Stimulated activated naive CD8-positive, alpha-beta T cell treated with anti-CD3 and anti-CD28 coated beads, Interleukin-15, Interleukin-2, amounts not matched to agents 100 ng/mL and 50 ng/mL, for 24 hours (primary cell): ENCODE measurements around the gene RSKR.
"Not testable (repeated sequence)": the region's sequence is repeated elsewhere in the genome, so short reads cannot be mapped to it uniquely, and the experiment has no call there.

Source experiments
- H3K27ac Mint-ChIP-seq: one replicate; pipeline ENCODE4 v1.8.0; 2021; ENCODE audit warnings: mild to moderate bottlenecking, mixed read lengths
- H3K27me3 Mint-ChIP-seq: one replicate; pipeline ENCODE4 v1.8.0; 2021; ENCODE audit warnings: mixed read lengths
- H3K36me3 Mint-ChIP-seq: one replicate; pipeline ENCODE4 v1.8.0; 2021; ENCODE audit warnings: low read depth, mixed read lengths
- H3K4me1 Mint-ChIP-seq: one replicate; pipeline ENCODE4 v1.8.0; 2021; ENCODE audit warnings: low read depth, mixed read lengths
- H3K4me3 Mint-ChIP-seq: one replicate; pipeline ENCODE4 v1.8.0; 2021; ENCODE audit warnings: mild to moderate bottlenecking, mixed read lengths
- H3K9me3 Mint-ChIP-seq: one replicate; pipeline ENCODE4 v1.8.0; 2021; ENCODE audit warnings: mixed read lengths

The RSKR gene, protein sequence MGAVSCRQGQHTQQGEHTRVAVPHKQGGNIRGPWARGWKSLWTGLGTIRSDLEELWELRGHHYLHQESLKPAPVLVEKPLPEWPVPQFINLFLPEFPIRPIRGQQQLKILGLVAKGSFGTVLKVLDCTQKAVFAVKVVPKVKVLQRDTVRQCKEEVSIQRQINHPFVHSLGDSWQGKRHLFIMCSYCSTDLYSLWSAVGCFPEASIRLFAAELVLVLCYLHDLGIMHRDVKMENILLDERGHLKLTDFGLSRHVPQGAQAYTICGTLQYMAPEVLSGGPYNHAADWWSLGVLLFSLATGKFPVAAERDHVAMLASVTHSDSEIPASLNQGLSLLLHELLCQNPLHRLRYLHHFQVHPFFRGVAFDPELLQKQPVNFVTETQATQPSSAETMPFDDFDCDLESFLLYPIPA

DNA sequence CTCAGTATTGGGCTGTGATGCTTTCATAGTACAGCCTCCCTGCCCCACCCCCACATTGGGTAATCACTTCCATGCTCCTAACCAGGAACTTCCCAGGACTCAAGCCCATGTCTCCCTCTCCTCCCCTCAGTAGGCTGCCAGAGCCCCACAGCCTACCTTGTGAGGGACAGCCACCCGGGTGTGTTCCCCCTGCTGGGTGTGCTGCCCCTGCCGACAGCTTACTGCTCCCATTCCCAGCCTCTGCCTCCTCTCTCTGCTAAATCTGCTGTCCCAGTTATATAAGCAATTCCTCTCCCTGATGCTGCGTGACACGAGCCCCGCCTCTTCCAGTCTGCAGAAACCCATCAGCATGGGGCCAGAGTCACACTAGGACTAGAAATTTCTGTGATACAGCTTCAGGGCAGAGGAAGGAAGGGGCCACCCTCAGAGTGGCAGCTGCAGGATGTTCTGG, at the start of gene RSKR:
RSKR (minus strand) TSS at position 255 of the 451 bp plus-strand sequence; CDS start at position 231, 24 bp downstream.
- Mint-ChIP-seq H3K36me3 (peaks cover 64% of the 10 kb centered on the region), H3K9me3 (no peaks in the 10 kb centered on the region), H3K4me3 (no peak within 1 kb of the TSS), H3K4me1 (no peaks in the 10 kb centered on the region), H3K27ac (peak within 1 kb of the TSS; percentile 18), H3K27me3 (no peaks in the 10 kb centered on the region)

DNA sequence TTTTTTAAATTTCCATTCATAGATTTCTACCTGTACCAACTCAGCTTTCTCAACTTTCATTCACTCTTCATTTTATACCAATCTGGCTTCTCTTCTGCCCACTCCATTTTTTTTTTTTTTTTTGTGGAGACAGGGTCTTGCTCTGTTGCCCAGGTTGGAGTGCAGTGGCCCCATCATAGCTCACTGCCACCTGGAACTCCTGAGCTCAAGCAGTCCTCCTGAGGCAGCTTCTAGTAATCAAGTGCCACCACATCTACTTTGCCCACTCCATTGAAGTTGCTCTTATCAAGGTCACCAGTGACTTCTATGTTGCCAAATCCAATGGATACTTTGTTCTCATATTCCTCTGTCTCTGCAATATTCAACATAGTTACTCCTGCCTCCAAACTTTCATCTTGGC, 49.7 kb upstream of the RSKR start:
- H3K36me3 Mint-ChIP-seq: peaks cover 61% of the 10 kb centered on the region
- peak overlapping the region; percentile 100 for H3K4me3 Mint-ChIP-seq
- H3K9me3 Mint-ChIP-seq: no peaks in the 10 kb centered on the region
- H3K27ac Mint-ChIP-seq: peak overlapping the region; percentile 100
- peaks cover 60% of the 10 kb centered on the region for H3K4me1 Mint-ChIP-seq
- H3K27me3 Mint-ChIP-seq: no peaks in the 10 kb centered on the region

DNA sequence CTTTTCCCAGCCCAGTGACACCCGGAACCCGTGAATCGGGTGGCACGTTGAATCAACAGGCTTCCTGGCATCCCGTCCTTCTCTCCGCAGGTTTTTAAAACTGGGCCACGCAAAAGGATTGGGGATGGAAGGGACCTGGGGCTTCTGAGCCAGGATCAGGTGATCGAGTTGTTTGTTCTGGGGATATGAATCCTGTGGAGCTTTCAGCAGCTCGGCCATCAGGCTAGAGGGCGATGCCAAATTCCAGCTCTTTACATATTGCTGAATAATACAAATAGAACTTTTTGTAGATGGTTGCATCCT, 48.5 kb upstream of the RSKR start:
- peak overlapping the region; percentile 100 for H3K4me3 Mint-ChIP-seq
- peaks cover 55% of the 10 kb centered on the region for H3K4me1 Mint-ChIP-seq
- peaks cover 60% of the 10 kb centered on the region for H3K36me3 Mint-ChIP-seq
- no peaks in the 10 kb centered on the region for H3K9me3 Mint-ChIP-seq
- no peaks in the 10 kb centered on the region for H3K27me3 Mint-ChIP-seq
- peak overlapping the region; percentile 100 for H3K27ac Mint-ChIP-seq

DNA sequence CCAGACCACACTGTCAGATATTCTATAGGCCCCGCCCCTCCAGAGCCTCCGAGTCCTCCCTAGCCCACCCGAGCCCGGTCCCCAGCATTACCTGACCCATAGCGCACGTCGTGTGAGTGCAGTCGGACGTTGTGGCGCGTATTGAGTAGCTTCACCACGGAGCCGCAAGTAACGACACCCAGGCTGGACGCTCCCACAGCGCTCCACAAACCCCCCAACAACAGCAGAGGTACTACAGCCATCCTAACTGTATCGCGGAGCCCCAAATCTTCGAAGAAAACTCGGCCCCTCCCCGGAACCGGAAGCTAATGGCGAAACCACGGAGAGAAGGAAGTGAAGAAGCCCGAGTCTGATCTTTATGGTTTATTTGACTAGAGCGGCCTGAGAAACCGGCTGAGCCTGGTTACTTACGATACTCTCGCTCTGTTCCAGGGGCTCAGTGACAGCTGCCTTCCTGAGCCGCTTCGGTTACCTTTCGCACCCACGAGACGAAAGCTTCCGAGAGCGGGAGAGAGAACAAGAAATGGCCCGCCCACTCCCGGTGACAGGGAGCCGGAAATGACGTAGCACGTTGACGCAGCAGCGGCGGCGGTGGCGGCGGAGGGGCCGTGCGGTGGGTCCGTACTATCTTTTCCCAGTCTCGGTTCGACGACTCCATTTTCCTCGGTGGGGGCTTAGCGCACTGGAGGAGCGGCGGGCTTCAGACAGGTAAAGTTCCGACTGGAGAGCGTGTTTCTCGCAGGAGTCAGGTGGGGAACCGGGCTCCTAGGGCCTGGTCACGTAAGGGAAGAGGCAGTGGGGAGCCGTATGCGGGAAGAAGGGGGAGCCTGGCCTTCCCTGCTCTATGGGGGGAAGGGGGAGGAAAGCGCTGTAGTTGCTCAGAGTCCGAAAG, 47.9 kb upstream of the RSKR start, which contains the start of the genes SDF2 and SUPT6H:
SDF2 (minus strand) TSS at position 272 of the 892 bp plus-strand sequence; CDS start at position 242, 30 bp downstream.
SUPT6H (plus strand) TSS at position 571 of the 892 bp plus-strand sequence. CDS start 11,197 bp downstream, outside the sequence.
- peak within 1 kb of the TSS; percentile 100 for H3K27ac Mint-ChIP-seq
- peaks cover 59% of the 10 kb centered on the region for H3K36me3 Mint-ChIP-seq
- H3K4me1 Mint-ChIP-seq: peaks cover 54% of the 10 kb centered on the region
- no peaks in the 10 kb centered on the region for H3K9me3 Mint-ChIP-seq
- no peaks in the 10 kb centered on the region for H3K27me3 Mint-ChIP-seq
- peak within 1 kb of the TSS; percentile 100 for H3K4me3 Mint-ChIP-seq

DNA sequence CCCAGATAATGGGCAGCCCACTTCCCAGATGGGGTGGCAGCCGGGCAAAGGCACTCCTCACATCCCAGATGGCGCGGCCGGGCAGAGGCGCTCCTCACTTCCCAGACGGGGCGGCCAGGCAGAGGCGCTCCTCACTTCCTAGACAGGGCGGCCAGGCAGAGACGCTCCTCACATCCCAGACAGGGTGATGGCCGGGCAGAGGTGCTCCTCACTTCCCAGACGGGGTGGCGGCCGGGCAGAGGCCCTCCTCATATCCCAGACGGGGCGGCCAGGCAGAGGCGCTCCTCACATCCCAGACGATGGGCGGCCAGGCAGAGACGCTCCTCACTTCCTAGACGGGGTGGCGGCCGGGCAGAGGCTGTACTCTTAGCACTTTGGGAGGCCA, 45.5 kb upstream of the RSKR start:
- Mint-ChIP-seq H3K4me1 (peaks cover 46% of the 10 kb centered on the region), H3K36me3 (peaks cover 55% of the 10 kb centered on the region)
- not testable (repeated sequence) for H3K27ac Mint-ChIP-seq, H3K27me3 Mint-ChIP-seq, H3K4me3 Mint-ChIP-seq, H3K9me3 Mint-ChIP-seq

DNA sequence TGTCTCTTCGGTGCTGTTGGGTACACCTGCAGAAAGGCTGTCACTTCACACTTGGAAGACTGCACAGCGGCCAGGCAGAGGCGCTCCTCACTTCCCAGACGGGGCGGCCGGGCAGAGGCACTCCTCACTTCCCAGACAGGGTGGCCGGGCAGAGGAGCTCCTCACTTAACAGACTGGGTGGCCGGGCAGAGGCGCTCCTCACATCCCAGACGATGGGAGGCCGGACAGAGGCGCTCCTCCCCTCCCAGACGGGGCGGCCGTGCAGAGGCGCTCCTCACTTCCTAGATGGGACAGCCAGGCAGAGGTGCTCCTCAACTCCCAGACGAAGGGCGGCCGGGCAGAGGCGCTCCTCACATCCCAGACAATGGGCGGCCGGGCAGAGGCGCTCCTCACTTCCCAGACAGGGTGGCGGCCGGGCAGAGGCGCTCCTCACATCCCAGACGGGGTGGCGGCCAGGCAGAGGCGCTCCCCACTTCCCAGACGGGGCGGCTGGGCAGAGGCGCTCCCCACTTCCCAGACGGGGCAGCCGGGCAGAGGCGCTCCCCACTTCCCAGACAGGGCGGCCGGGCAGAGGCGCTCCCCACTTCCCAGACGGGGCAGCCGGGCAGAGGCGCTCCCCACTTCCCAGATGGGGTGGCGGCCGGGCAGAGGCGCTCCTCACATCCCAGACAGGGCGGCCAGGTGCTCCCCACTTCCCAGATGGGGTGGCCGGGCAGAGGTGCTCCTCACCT, 44.9 kb upstream of the RSKR start:
- H3K9me3 Mint-ChIP-seq, H3K27me3 Mint-ChIP-seq, H3K27ac Mint-ChIP-seq, H3K4me3 Mint-ChIP-seq: not testable (repeated sequence)
- H3K4me1 Mint-ChIP-seq: peaks cover 40% of the 10 kb centered on the region
- H3K36me3 Mint-ChIP-seq: peaks cover 54% of the 10 kb centered on the region

DNA sequence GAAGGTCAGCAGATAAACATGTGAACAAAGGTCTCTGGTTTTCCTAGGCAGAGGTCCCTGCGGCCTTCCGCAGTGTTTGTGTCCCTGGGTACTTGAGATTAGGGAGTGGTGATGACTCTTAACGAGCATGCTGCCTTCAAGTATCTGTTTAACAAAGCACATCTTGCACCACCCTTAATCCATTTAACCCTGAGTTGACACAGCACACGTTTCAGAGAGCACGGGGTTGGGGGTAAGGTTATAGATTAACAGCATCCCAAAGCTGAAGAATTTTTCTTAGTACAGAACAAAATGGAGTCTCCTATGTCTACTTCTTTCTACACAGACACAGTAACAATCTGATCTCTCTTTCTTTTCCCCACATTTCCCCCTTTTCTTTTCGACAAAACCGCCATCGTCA, 44.4 kb upstream of the RSKR start:
- not testable (repeated sequence) for H3K9me3 Mint-ChIP-seq, H3K27me3 Mint-ChIP-seq, H3K27ac Mint-ChIP-seq, H3K4me3 Mint-ChIP-seq
- peaks cover 48% of the 10 kb centered on the region for H3K36me3 Mint-ChIP-seq
- peaks cover 34% of the 10 kb centered on the region for H3K4me1 Mint-ChIP-seq

DNA sequence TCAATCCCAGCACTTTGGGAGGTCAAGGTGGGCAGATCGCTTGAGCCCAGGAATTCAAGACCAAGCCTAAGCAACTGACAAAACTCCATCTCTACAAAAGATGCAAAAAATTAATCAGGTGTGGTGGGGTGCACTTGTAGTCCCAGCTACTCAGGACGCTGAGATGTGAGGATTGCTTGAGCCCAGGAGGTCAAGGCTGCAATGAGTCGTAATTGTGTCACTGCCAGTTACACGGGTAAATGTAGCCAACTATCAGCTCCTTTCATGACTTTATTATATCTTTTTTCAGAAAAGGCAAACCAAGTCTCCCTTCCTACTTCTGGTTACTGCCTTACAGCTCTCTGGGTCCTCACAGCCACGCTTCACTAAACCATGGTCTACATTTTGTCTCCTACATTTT, 43.8 kb upstream of the RSKR start:
- Mint-ChIP-seq H3K27me3 (no peaks in the 10 kb centered on the region), H3K36me3 (peaks cover 43% of the 10 kb centered on the region), H3K4me3 (no peak overlapping the region), H3K9me3 (no peaks in the 10 kb centered on the region), H3K4me1 (peaks cover 29% of the 10 kb centered on the region), H3K27ac (no peak overlapping the region)

DNA sequence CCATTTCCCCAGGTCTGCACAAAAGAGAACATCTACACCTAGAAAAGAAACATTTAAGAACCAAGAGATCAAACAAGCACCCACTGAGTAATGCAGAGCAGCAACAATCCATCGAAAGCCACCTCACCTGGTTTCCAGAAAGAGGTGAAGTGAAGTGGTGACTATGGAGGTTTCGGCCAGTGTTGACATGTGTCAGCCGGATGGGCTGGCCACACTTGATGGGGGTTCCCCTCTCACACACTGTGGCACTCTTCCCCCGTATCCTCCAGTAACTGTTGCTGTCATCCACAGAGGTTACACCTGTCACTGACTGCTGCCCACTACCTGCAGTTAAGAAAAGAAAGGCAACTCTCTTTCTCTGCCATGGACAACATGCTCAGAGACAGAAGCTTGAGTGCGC, 41.2 kb upstream of the RSKR start:
- no peaks in the 10 kb centered on the region for H3K27me3 Mint-ChIP-seq
- no peaks in the 10 kb centered on the region for H3K9me3 Mint-ChIP-seq
- H3K27ac Mint-ChIP-seq: peak overlapping the region; percentile 20
- H3K4me3 Mint-ChIP-seq: no peak overlapping the region
- peaks cover 12% of the 10 kb centered on the region for H3K4me1 Mint-ChIP-seq
- H3K36me3 Mint-ChIP-seq: peaks cover 33% of the 10 kb centered on the region

DNA sequence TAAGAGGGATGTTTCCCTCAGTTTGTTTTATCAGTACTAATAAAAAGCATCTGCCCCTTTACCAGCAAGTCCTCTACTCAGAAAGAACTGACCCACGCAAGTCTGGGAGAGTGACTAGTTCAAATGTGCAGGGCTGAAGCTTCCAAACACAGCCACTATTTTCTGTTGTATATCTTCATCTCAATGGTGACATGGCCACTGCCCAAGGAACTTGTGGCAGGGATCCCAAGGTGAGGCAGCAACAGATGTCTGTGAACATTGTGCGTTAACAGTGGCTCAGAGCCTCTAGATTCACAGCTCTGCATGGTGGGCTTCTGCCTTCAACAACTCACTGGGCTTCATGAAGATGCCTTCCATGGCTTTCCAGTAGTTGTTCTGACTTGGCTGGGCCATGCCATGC, 34.7 kb upstream of the RSKR start:
- peaks cover 25% of the 10 kb centered on the region for H3K36me3 Mint-ChIP-seq
- H3K27ac Mint-ChIP-seq: no peak overlapping the region
- no peaks in the 10 kb centered on the region for H3K9me3 Mint-ChIP-seq
- no peaks in the 10 kb centered on the region for H3K27me3 Mint-ChIP-seq
- no peak overlapping the region for H3K4me3 Mint-ChIP-seq
- peaks cover 26% of the 10 kb centered on the region for H3K4me1 Mint-ChIP-seq

DNA sequence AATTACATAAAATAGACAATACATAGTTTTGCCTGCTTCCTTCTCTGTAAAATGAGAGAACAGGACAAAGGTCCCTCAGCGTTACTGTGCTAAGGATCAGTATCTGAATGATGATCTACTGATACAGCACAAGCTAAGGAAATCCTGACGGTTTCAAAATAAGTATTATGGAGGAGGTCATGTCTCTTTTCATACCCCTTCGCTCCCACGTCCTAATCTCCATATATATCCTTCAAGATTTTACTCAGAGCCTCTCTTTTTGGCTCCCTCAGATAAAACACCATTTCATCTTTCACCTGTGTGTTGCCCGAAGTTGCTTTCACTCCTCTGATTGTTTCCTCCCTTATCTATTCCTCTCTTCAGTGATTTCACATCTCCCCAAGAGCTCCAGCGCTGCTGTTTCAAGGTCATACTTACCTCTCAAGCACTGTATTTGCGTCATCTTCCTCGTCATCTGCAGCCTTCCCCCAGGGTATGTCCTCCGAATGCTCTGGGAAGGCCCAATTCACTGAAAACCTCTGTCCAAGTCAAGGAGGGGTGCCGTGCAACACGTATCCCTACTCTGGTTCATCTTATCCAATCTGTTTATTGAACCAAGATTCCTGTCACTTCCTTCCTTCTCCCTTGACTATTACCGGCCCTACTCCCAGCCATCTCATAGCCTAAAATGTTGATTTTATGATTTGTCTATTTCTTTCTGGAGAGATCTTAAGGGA, 32.2 kb upstream of the RSKR start:
- peak overlapping the region; percentile 97 for H3K4me3 Mint-ChIP-seq
- H3K36me3 Mint-ChIP-seq: peaks cover 47% of the 10 kb centered on the region
- no peaks in the 10 kb centered on the region for H3K27me3 Mint-ChIP-seq
- peak overlapping the region; percentile 78 for H3K27ac Mint-ChIP-seq
- H3K9me3 Mint-ChIP-seq: no peaks in the 10 kb centered on the region
- peaks cover 38% of the 10 kb centered on the region for H3K4me1 Mint-ChIP-seq

DNA sequence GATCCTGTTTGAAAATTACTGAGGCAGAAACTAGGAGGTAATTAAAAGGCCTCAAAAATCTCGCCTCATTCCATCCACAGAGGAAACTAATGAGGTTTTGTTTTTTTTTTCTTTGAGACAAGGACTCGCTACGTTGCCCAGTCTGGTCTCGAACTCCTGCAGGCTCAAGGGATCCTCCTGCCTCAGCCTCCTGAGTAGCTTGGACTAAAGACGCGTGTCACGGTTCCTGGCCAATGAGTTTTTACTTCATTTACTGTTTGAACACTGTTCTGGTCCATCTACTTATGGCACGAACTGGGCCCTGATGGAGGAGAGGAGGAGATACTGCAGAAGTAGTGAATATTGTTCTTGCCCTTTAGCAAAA, 31.6 kb upstream of the RSKR start:
- H3K4me1 Mint-ChIP-seq: peaks cover 38% of the 10 kb centered on the region
- peak overlapping the region; percentile 78 for H3K27ac Mint-ChIP-seq
- peak overlapping the region; percentile 97 for H3K4me3 Mint-ChIP-seq
- H3K9me3 Mint-ChIP-seq: no peaks in the 10 kb centered on the region
- peaks cover 54% of the 10 kb centered on the region for H3K36me3 Mint-ChIP-seq
- no peaks in the 10 kb centered on the region for H3K27me3 Mint-ChIP-seq

DNA sequence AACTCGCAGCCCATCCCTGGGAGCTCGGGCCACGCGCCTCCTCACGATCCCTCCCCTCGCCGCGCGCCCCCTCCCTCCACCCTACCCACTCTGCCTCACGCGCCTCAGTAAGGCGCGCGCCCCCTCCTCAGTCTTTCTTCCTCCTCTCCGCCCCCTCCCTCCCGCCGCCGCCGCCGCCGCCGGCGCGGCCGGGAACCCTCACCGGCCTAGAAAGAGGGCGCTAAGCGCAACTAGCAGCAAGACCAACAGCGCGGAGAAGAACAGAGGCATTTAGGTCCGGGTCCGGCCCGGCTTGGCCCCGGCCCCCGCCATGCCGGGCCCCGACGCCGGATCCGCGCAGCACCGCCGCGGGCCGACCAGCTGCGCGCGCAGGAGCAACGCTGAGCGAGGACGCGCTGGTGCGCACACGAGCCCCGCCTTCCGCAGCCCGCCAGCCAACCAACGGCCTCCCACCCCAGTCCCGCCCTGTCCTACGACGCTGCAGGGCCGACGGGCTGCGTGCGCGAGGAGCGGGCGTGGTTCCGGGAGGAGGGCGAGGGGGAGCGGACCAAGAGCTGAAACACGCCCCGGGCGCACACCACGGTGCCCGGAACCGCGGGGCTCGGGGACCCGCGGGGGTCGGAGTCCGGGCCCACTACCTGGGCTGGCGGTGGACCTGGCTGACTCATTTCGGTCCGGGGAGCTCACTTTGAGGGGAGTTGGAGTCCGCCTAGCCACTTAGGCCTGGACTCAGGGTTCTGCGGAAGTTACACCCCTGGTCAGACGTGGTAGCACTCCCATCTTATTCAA, 31.0 kb upstream of the RSKR start, which contains the start of gene BLTP2:
BLTP2 (minus strand) TSS at position 372 of the 789 bp plus-strand sequence; CDS start at position 270, 102 bp downstream.
- Mint-ChIP-seq H3K27ac (peak within 1 kb of the TSS; percentile 94), H3K4me3 (peak within 1 kb of the TSS; percentile 97), H3K4me1 (peaks cover 38% of the 10 kb centered on the region), H3K9me3 (no peaks in the 10 kb centered on the region), H3K36me3 (peaks cover 58% of the 10 kb centered on the region), H3K27me3 (no peaks in the 10 kb centered on the region)
